Ascending aorta (tissue), 2 donors: ENCODE data around the gene PRKAA1. TPM values are rescaled to one million over a fixed set of nuclear protein-coding genes. Genes with fewer than 3 reads are reported as not detected.
"Not testable (repeated sequence)": the region's sequence is repeated elsewhere in the genome, so short reads cannot be mapped to it uniquely, and the experiment has no call there.

ENCODE experiments used
- DNase-seq, 2 donors: peaks; one replicate each; pipeline ENCODE4 v3.0.0-alpha.2; 2019; ENCODE audit warnings: low spot score in 2 of 2
- H3K27ac ChIP-seq, 2 donors: fragments of 200-600 bp; sonication (generic); one replicate each; pipeline ENCODE4 v1.5.1; 2016 to 2017; ENCODE audit warnings: mild to moderate bottlenecking in 1 of 2
- H3K27me3 ChIP-seq: fragments of 200-600 bp; sonication (generic); one replicate; pipeline ENCODE4 v1.5.1; 2017
- H3K36me3 ChIP-seq, 2 donors: fragments of 200-600 bp; sonication (generic); one replicate each; pipeline ENCODE4 v1.5.1; 2016
- H3K4me1 ChIP-seq, 2 donors: fragments of 200-600 bp; sonication (generic); one replicate each; pipeline ENCODE4 v1.5.1; 2016 to 2017; ENCODE audit warnings: mild to moderate bottlenecking in 1 of 2
- H3K4me3 ChIP-seq, 2 donors: fragments of 200-600 bp; sonication (generic); one replicate each; pipeline ENCODE4 v1.5.1; 2016 to 2017; ENCODE audit warnings: mild to moderate bottlenecking in 1 of 2
- H3K9me3 ChIP-seq, 2 donors: fragments of 200-600 bp; sonication (generic); one replicate each; pipeline ENCODE4 v1.5.1; 2016
- CTCF ChIP-seq, 3 experiments: fragments of 200-600 bp in 2 of 3; fragments of 450-650 bp in 1 of 3; sonication (generic) in 2 of 3; IDR thresholded peaks; one replicate each; pipeline ENCODE4 v1.5.1; 2016 to 2019; ENCODE audit warnings: antibody characterized with exemption in 3 of 3, mild to moderate bottlenecking in 1 of 3, moderate library complexity in 1 of 3
- intact Hi-C: fragments of 100-400 bp; cut with DNase I; formaldehyde crosslinking; loops from one replicate; pipeline ENCODE4 v1.15.1; 2023
- total RNA-seq: library from RNA; depleted of rRNA; stranded (reverse); fragments of >200 nt; gene quantifications from one replicate; pipeline ENCODE4 v1.1.0, GENCODE V29; 2016

The PRKAA1 gene
- total RNA-seq, 1 donor from 2014 or later, result 90.3 TPM

GRCh38 chr5:40828690-40829661 lies 30.8 kb upstream of the PRKAA1 start:
- Histone ChIP-seq H3K4me3 (no peak overlapping the region), H3K4me1 (peaks cover 4 to 5% of the 10 kb centered on the region in 2 donors), H3K36me3 (peaks cover 71% of the 10 kb centered on the region in 2 donors), H3K27ac (no peak overlapping the region), H3K27me3 (no peaks in the 10 kb centered on the region), H3K9me3 (no peaks in the 10 kb centered on the region)
- DNase-seq, result no peak
- intact Hi-C loops, result no loop called here
- no peak for TF ChIP-seq CTCF (IDR thresholded peaks at IDR 0.05)

- no peaks in the 10 kb centered on the region for H3K4me1 ChIP-seq
- intact Hi-C loops, result no loop called here
- no peak overlapping the region for H3K27ac ChIP-seq
- H3K9me3 ChIP-seq, result no peaks in the 10 kb centered on the region
- H3K36me3 ChIP-seq, result peaks cover 63% of the 10 kb centered on the region in 2 donors
- DNase-seq, result no peak
- H3K4me3 ChIP-seq, result no peak overlapping the region
- no peaks in the 10 kb centered on the region for H3K27me3 ChIP-seq
- TF ChIP-seq CTCF (IDR thresholded peaks at IDR 0.05), result no peak
Measured at GRCh38 chr5:40828021-40828631, 30.0 kb upstream of the PRKAA1 start.

- no peaks in the 10 kb centered on the region for H3K9me3 ChIP-seq
- H3K27me3 ChIP-seq, result no peaks in the 10 kb centered on the region
- H3K4me3 ChIP-seq, result no peak overlapping the region
- DNase-seq, result no peak
- no peak for TF ChIP-seq CTCF (IDR thresholded peaks at IDR 0.05)
- intact Hi-C loops, result no loop called here
- H3K4me1 ChIP-seq, result no peaks in the 10 kb centered on the region
- H3K36me3 ChIP-seq, result peaks cover 55 to 58% of the 10 kb centered on the region in 2 donors
- H3K27ac ChIP-seq, result no peak overlapping the region
Measured at GRCh38 chr5:40827188-40827977, 29.2 kb upstream of the PRKAA1 start.

- no peak overlapping the region for H3K4me3 ChIP-seq
- H3K4me1 ChIP-seq, result no peaks in the 10 kb centered on the region
- H3K27me3 ChIP-seq, result no peaks in the 10 kb centered on the region
- no peak for TF ChIP-seq CTCF (IDR thresholded peaks at IDR 0.05)
- DNase-seq, result no peak
- H3K36me3 ChIP-seq, result peaks cover 48 to 52% of the 10 kb centered on the region in 2 donors
- no peak overlapping the region for H3K27ac ChIP-seq
- no peaks in the 10 kb centered on the region for H3K9me3 ChIP-seq
- intact Hi-C loops, result no loop called here
Measured at GRCh38 chr5:40826489-40827187, 28.5 kb upstream of the PRKAA1 start.

- intact Hi-C loops, DNase-seq, H3K4me1 ChIP-seq, H3K27me3 ChIP-seq, H3K9me3 ChIP-seq, H3K27ac ChIP-seq, H3K4me3 ChIP-seq: not testable (repeated sequence)
- peaks cover 37 to 41% of the 10 kb centered on the region in 2 donors for H3K36me3 ChIP-seq
Measured at GRCh38 chr5:40825461-40826043, 27.4 kb upstream of the PRKAA1 start.
